ENCODE measurements around the gene AUTS2. TPM values are rescaled to one million over a fixed set of nuclear protein-coding genes. Genes with fewer than 3 reads are reported as not detected.

The AUTS2 gene
- total and polyA plus RNA-seq, 2 of the 8 experiments (the other 6 are each of a cell fraction or from before 2014, with no cell fraction given) = 25.9 to 101 TPM

DNA sequence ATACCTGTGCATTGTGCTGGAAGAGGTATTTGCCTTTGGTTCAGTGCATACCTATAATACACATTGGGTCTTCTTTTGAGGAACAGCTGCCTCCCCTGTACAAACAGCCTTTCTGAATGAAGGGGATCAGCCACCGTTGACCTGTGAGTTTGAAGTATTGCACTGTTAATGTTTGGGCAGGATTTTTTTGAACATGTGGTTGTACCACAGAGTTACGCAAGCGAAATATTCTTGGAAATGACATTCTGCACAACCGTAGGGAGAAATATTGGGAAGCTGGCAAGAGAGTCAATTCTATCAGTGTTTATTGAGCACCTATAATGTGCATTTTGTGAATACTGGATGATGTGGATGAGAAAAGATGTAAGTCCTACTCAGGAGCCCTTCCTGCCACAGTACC lies 270.6 kb downstream of the AUTS2 start:
- ChIA-PET POLR2A (ENCODE audit: partially characterized antibody) (no interaction called here), CTCF (ENCODE audit: partially characterized antibody) (no interaction called here)

More for the DNA sequence above, 270.6 kb downstream of the AUTS2 start:
- Histone ChIP-seq H3K36me3 (ENCODE audit: control insufficient read depth in 2 of 4, insufficient read depth in 4 of 4, low read length in 3 of 4) (no peaks in the 10 kb centered on the region), H3K23ac (ENCODE audit: insufficient read length) (no peak overlapping the region), H3K18ac (ENCODE audit: extremely low read depth, low read length) (no peak overlapping the region), H3K9me3 (ENCODE audit: insufficient read depth in 2 of 2, low read depth in 1 of 2, low read length in 1 of 2) (no peaks in the 10 kb centered on the region), H4K5ac (ENCODE audit: insufficient read length, low read depth, low read length) (no peak overlapping the region), H3K14ac (ENCODE audit: insufficient read length) (no peak overlapping the region), H3K4me3 (ENCODE audit: extremely low read depth in 1 of 4, insufficient read depth in 2 of 4, low read depth in 3 of 4, low read length in 4 of 4) (no peak overlapping the region), H2BK12ac (ENCODE audit: low read depth, low read length) (no peak overlapping the region), H4K20me1 (replicated peaks in 1 of 2; ENCODE audit: control insufficient read depth in 1 of 2, insufficient read depth in 2 of 2, low read length in 2 of 2) (no peaks in the 10 kb centered on the region), H4K8ac (ENCODE audit: extremely low read depth, insufficient read depth, low read length) (no peak overlapping the region), H3K23me2 (ENCODE audit: low read depth, low read length) (no peaks in the 10 kb centered on the region), H2BK15ac (ENCODE audit: low read length) (no peak overlapping the region), H3K27ac (ENCODE audit: low read depth, low read length) (no peak overlapping the region), H3K79me2 (ENCODE audit: control insufficient read depth in 1 of 2, insufficient read depth in 2 of 2, low read length in 2 of 2) (no peaks in the 10 kb centered on the region), H2BK120ac (replicated peaks; ENCODE audit: low read depth, low read length) (no peak overlapping the region), H3K4me2 (ENCODE audit: insufficient read depth in 1 of 2, low read depth in 2 of 2, low read length in 2 of 2) (no peak overlapping the region), H4K91ac (replicated peaks; ENCODE audit: insufficient read length, low read length) (no peak overlapping the region), H3K79me1 (ENCODE audit: low read depth, low read length) (no peaks in the 10 kb centered on the region), H2AFZ (ENCODE audit: low read length) (no peak overlapping the region), H2BK20ac (ENCODE audit: low read length) (no peak overlapping the region), H3K4ac (replicated peaks; ENCODE audit: insufficient read length, low read depth, low read length) (no peak overlapping the region), H3K56ac (replicated peaks; ENCODE audit: insufficient read length, low read depth, low read length) (no peak overlapping the region), H2BK5ac (ENCODE audit: low read depth, low read length) (no peak overlapping the region), H3K27me3 (replicated peaks in 1 of 4; ENCODE audit: control insufficient read depth in 3 of 4, extremely low read depth in 1 of 4, insufficient read depth in 3 of 4, low read length in 3 of 4) (no peaks in the 10 kb centered on the region), H2AK5ac (ENCODE audit: low read depth, low read length) (no peak overlapping the region), H3K4me1 (replicated peaks in 1 of 4; ENCODE audit: control insufficient read depth in 3 of 4, insufficient read depth in 4 of 4, low read length in 3 of 4) (no peaks in the 10 kb centered on the region), H3K9ac (replicated peaks in 1 of 4; ENCODE audit: extremely low read depth in 1 of 4, low read depth in 3 of 4, low read length in 3 of 4) (no peak overlapping the region)
- FAIRE-seq (no peak), DNase-seq (ENCODE audit: low read depth in 1 of 2, low spot score in 2 of 2) (no peak)
- no peak for TF ChIP-seq EZH2 (IDR thresholded peaks at IDR 0.05; ENCODE audit: low read depth, low read length, severe bottlenecking)
- TF ChIP-seq ASH2L (IDR thresholded peaks at IDR 0.05; ENCODE audit: low read length) = no peak
- no peak for TF ChIP-seq RXRA (IDR thresholded peaks at IDR 0.05; ENCODE audit: insufficient read depth, low read depth, low read length)
- 87% methylated on average over 4 of the region's 4 CpGs; no CpG with 5 or more reads in 1 of the 2 experiments for WGBS, 2 experiments (ENCODE audit: extremely low coverage in 1 of 2, insufficient coverage in 1 of 2, insufficient read length in 1 of 2, insufficient replicate concordance in 2 of 2, low coverage in 1 of 2, low lambda C conversion rate in 2 of 2, missing lambda C conversion rate in 1 of 2)
